Left ventricle myocardium inferior (tissue), 1 donor: ENCODE results near the gene KIRREL3. TPM values are rescaled to one million over a fixed set of nuclear protein-coding genes. Genes with fewer than 3 reads are reported as not detected.

Experiments used
- DNase-seq: peaks from one replicate; pipeline ENCODE4 v3.0.0-alpha.2; 2020
- H3K27ac ChIP-seq: fragments of 200-600 bp; replicated peaks from 2 replicates; pipeline ENCODE4 v1.8.0; 2021
- H3K27me3 ChIP-seq: fragments of 200-600 bp; 2 replicates; pipeline ENCODE4 v1.8.0; 2021; ENCODE audit warnings: low read depth
- H3K36me3 ChIP-seq: fragments of 200-600 bp; 2 replicates; pipeline ENCODE4 v1.8.0; 2021
- H3K4me1 ChIP-seq: fragments of 200-600 bp; 2 replicates; pipeline ENCODE4 v1.8.0; 2021
- H3K4me3 ChIP-seq: fragments of 200-600 bp; 2 replicates; pipeline ENCODE4 v1.8.0; 2021; ENCODE audit warnings: mild to moderate bottlenecking, moderate library complexity
- H3K9me3 ChIP-seq: fragments of 200-600 bp; replicated peaks from 2 replicates; pipeline ENCODE4 v1.8.0; 2021
- intact Hi-C: fragments of 100-400 bp; cut with micrococcal nuclease; formaldehyde crosslinking; loops from one replicate; pipeline ENCODE4 v1.11.0; 2022
- total RNA-seq: library from RNA; stranded (reverse); fragmentation: NEBNext Ultra II Directional; extraction: Animal tissue kit (Norgen Biotek cat#: 25700); gene quantifications from one replicate; pipeline ENCODE4 v1.2.1, GENCODE V29; 2021
- TF ChIP-seq, protein P1 (sequence below): fragments of 200-600 bp; IDR thresholded peaks from 2 replicates; pipeline ENCODE4 v1.8.0; 2021; ENCODE audit warnings: antibody characterized with exemption, mild to moderate bottlenecking, borderline replicate concordance
- donor health status: DM: no; HTN: yes; CAD: no; lungs with severe emphysema.

Gene KIRREL3
- total RNA-seq, 1 donor from 2014 or later, result 0.74 TPM

DNA sequence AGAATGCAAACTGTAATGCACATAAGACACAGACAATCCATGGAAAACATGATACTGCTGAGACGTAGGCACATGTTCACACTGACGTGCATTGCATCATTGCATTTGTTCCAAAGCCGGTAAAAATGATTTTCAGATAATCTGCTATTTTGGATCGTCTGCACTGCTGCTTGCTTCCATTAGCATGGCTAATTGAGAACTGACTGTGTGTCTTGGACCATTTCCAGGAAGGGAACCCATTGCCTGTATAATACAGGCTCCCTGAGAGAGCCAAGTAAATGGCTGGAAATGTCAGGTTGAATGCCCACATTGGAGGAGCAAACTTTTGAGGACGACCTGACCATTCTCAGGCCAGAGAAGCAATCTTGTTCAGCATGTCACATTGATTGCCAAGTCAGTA is 340.2 kb downstream of the KIRREL3 start:
- Histone ChIP-seq H3K36me3 (no peaks in the 10 kb centered on the region), H3K4me3 (no peak overlapping the region), H3K27me3 (peaks cover 48% of the 10 kb centered on the region), H3K9me3 (no peaks in the 10 kb centered on the region), H3K4me1 (no peaks in the 10 kb centered on the region), H3K27ac (no peak overlapping the region)
- TF ChIP-seq, protein P1, sequence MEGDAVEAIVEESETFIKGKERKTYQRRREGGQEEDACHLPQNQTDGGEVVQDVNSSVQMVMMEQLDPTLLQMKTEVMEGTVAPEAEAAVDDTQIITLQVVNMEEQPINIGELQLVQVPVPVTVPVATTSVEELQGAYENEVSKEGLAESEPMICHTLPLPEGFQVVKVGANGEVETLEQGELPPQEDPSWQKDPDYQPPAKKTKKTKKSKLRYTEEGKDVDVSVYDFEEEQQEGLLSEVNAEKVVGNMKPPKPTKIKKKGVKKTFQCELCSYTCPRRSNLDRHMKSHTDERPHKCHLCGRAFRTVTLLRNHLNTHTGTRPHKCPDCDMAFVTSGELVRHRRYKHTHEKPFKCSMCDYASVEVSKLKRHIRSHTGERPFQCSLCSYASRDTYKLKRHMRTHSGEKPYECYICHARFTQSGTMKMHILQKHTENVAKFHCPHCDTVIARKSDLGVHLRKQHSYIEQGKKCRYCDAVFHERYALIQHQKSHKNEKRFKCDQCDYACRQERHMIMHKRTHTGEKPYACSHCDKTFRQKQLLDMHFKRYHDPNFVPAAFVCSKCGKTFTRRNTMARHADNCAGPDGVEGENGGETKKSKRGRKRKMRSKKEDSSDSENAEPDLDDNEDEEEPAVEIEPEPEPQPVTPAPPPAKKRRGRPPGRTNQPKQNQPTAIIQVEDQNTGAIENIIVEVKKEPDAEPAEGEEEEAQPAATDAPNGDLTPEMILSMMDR, result no peak
- no peak for DNase-seq
- intact Hi-C loops, result no loop called here

DNA sequence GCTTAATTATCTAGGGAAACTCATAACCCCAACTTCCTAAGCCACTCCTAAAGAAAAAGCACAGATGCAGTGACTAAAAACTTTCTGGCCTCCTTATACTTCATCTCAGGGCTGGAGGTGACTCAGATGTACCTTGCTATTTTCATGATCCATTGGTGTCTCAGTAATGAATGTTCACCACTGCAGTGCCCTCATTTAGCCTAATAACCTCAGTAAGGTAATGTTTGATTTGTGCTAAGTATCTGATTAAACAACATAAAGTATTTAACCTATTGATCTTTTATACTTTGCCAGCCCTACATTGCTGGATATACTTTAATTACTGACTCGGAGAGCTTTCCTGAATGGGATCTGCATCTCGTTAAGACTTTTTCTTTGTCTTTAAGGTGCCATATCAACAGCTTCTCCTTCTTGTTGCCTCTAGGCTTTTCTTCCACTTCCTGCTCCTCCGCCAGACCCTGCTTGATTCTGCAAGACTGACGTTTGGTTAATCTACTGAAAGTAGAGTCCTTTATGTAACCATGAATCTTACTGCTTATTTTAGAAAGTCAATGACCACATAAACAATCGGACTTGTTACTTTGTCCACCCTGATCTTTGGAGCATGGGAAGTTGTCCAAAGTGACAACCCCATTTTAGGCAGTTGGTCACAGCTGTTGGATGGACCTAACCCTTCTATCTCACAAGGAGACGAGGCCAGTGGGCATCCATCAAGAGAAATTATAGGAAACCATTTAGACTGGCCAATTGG is 342.1 kb downstream of the KIRREL3 start:
- intact Hi-C loops, result no loop called here
- Histone ChIP-seq H3K36me3 (no peaks in the 10 kb centered on the region), H3K4me3 (no peak overlapping the region)

DNA sequence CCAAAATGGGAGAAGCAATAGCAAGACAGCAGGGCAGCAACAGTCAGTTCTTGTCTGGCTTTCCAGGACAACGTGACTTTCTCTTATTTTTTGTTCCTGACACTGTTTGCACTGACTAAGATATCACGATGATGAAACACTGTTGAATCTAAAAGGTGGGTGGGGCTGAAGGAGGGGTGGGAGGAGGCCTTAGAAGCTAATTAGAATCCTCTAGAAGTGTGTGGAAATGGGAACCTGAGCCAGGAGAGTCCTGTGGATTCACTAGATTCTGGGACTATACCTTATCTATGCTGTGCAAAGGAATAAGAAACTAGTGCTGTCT is 344.8 kb downstream of the KIRREL3 start:
- DNase-seq, result no peak
- H3K4me1 ChIP-seq, result no peaks in the 10 kb centered on the region
- intact Hi-C loops, result no loop called here
- no peaks in the 10 kb centered on the region for H3K9me3 ChIP-seq
- H3K4me3 ChIP-seq, result no peak overlapping the region
- H3K27ac ChIP-seq, result no peak overlapping the region
- no peaks in the 10 kb centered on the region for H3K36me3 ChIP-seq
- peaks cover 83% of the 10 kb centered on the region for H3K27me3 ChIP-seq
- TF ChIP-seq, protein P1, result no peak

More for the DNA sequence above, 342.1 kb downstream of the KIRREL3 start:
- Histone ChIP-seq H3K27ac (no peak overlapping the region), H3K27me3 (peaks cover 59% of the 10 kb centered on the region), H3K9me3 (no peaks in the 10 kb centered on the region), H3K4me1 (no peaks in the 10 kb centered on the region)
- TF ChIP-seq, protein P1, result no peak
- no peak for DNase-seq

DNA sequence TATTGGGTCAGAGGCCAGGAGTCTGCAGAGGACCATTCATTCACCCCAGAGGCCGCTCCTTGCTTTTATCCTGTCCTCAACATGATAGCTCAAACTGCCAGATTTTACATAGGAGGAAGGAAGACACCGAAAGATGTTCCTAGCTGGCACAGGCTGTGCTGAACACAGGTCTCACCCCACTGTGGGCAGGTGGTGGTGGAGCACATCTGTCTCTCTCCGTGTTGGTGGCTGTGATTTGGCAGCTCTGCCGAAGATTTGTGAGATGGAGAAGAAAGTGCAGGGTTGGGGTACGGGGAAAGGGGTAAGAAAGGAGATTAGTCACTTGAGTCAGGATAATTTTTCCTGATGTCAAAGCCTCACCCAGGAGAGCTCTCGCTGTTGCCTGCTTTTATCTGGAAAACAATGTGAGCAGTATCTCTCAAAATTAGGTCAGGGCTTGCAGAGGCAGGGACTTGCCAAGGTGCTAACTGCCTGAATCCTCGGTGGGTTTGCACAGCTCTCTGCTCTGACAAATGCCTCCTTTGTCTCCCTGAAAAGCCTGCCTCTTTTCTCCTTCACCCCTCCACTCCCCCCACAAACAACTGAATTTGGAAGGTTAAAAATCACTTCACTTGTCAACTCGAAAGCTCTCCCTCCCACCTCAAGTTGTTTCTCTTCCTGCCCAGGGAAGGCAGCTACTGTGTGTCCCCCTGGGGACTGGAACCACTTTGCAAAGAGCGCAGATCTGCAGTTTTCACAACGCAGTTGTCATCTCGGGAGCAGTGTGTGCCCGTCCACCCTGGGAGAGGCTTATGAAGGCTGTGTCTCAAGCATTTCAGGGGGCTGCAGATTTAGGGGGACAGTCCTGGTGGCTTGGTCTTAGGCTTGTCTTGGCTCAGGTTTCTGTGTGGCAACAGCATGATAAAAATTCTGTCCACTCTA is 345.4 kb downstream of the KIRREL3 start:
- H3K4me3 ChIP-seq, result no peak overlapping the region
- H3K27ac ChIP-seq, result no peak overlapping the region
- H3K9me3 ChIP-seq, result no peaks in the 10 kb centered on the region
- intact Hi-C loops, result no loop called here
- no peaks in the 10 kb centered on the region for H3K36me3 ChIP-seq
- TF ChIP-seq, protein P1, result no peak
- DNase-seq, result no peak
- H3K27me3 ChIP-seq, result peaks cover 79% of the 10 kb centered on the region
- no peaks in the 10 kb centered on the region for H3K4me1 ChIP-seq

DNA sequence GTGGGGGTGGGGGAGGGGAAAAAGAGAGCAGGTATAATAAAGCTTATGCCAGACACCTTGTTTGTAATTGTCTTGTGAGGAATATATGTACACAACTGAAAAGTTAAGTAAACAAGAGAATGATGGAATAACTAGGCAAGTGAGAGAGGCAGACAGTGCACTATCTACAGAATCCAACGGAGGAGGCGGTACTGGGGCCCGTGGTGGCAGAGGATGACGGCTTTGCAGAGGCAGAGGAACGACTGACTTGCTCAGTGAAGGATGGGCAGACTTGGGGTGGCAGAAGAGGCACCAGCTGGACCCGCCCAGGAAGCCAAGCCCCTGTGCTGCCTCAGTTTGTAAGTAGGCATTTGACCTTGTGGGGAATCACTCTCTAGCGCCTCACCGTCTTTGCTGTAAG is 347.5 kb downstream of the KIRREL3 start:
- TF ChIP-seq, protein P1, result no peak

More for the DNA sequence above, 347.5 kb downstream of the KIRREL3 start:
- Histone ChIP-seq H3K27me3 (peaks cover 73% of the 10 kb centered on the region), H3K9me3 (no peaks in the 10 kb centered on the region), H3K4me1 (no peaks in the 10 kb centered on the region), H3K36me3 (no peaks in the 10 kb centered on the region), H3K27ac (no peak overlapping the region), H3K4me3 (no peak overlapping the region)
- intact Hi-C loops, result no loop called here
- no peak for DNase-seq
